Astrocyte of the hippocampus (primary cell): ENCODE data around the gene GRIPAP1.
A peak's percentile ranks its signal among the peaks of the same experiment; 100 is the strongest.
"Not testable (repeated sequence)": the region's sequence is repeated elsewhere in the genome, so short reads cannot be mapped to it uniquely, and the experiment has no call there.

Experiments
- DNase-seq: peaks from one replicate; pipeline ENCODE4 v3.0.0; 2011; ENCODE audit warnings: low read depth, low spot score

The GRIPAP1 gene

GRCh38 chrX:48996969-48997368 is 5.1 kb downstream of the GRIPAP1 start:
- no peak for DNase-seq

GRCh38 chrX:48992341-48992740 is 9.7 kb downstream of the GRIPAP1 start:
- no peak for DNase-seq

- no peak for DNase-seq
Observed at GRCh38 chrX:48989483-48989882, 12.6 kb downstream of the GRIPAP1 start.

GRCh38 chrX:48983896-48984295 is 18.2 kb downstream of the GRIPAP1 start:
- DNase-seq = no peak

DNA sequence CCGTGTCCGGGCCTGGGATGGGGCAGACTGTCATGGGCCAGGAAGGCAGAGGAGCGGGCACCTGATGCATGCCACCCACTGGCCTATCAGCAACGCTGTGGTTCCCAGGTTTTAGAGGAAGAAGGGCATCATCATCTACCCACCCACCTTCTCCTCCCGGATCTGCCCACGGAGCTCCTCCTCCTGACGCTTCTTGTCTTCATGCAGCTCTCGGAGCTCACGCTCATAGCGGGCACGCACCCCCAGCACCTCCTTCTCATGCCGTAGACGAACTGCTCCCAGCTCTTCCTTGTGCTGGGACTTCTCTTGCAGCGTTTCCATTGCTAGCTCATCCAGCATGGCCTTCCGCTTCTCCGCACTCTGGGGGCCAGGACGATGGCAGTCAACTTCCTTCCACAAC is 19.0 kb downstream of the GRIPAP1 start:
- no peak for DNase-seq

DNA sequence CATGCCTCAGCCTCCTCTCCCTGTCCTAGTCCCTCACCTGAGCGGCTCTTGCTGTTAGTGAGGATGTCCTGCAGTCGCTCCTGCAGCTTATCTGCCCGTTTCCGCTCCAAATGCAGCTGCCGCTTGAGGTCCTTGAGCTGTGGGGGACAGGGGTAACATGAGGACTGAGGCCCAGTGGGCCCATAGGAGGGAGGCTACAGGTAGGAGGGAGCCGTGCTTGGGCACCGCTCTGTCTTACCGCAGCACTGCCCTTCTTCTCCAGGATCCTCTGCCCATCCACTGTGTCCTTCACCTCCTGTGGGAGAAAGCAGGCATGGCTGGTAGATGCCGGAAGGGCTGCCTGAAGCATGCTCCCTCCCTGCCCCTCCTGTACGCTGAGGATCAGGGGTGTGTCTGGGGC is 20.9 kb downstream of the GRIPAP1 start:
- DNase-seq = no peak

GRCh38 chrX:48980341-48980740 is 21.7 kb downstream of the GRIPAP1 start:
- not testable (repeated sequence) for DNase-seq

GRCh38 chrX:48978226-48978625 is 23.8 kb downstream of the GRIPAP1 start:
- DNase-seq = no peak

GRCh38 chrX:48976086-48976485 is 26.0 kb downstream of the GRIPAP1 start:
- no peak for DNase-seq

- no peak for DNase-seq
Observed at GRCh38 chrX:48975541-48975940, 26.5 kb downstream of the GRIPAP1 start.

GRCh38 chrX:48975041-48975440 is 27.0 kb downstream of the GRIPAP1 start:
- DNase-seq = no peak

GRCh38 chrX:48974574-48974973 is 27.5 kb downstream of the GRIPAP1 start:
- no peak for DNase-seq

DNA sequence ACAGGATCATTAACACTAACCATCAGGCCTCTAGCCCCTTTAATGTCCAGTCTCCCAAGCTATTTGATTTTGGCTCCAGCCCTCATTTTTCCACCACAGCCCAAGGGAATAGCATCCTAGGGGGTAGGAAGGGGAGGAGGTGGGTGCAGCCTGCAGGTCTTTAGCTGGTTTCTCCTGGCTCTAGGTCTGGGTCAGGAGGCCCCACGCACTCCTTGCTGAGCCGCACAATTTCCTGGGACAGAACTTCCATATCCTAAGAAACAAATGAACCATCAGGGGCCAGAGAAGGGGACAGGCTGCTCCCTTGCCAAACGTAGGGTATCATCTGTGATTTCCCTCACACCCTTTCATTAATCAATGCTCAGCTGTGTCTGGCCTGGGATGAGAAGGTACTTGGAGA is 28.0 kb downstream of the GRIPAP1 start:
- DNase-seq = no peak

- DNase-seq = peak; percentile 59
Observed at GRCh38 chrX:48972220-48973164, 29.6 kb downstream of the GRIPAP1 start.

DNA sequence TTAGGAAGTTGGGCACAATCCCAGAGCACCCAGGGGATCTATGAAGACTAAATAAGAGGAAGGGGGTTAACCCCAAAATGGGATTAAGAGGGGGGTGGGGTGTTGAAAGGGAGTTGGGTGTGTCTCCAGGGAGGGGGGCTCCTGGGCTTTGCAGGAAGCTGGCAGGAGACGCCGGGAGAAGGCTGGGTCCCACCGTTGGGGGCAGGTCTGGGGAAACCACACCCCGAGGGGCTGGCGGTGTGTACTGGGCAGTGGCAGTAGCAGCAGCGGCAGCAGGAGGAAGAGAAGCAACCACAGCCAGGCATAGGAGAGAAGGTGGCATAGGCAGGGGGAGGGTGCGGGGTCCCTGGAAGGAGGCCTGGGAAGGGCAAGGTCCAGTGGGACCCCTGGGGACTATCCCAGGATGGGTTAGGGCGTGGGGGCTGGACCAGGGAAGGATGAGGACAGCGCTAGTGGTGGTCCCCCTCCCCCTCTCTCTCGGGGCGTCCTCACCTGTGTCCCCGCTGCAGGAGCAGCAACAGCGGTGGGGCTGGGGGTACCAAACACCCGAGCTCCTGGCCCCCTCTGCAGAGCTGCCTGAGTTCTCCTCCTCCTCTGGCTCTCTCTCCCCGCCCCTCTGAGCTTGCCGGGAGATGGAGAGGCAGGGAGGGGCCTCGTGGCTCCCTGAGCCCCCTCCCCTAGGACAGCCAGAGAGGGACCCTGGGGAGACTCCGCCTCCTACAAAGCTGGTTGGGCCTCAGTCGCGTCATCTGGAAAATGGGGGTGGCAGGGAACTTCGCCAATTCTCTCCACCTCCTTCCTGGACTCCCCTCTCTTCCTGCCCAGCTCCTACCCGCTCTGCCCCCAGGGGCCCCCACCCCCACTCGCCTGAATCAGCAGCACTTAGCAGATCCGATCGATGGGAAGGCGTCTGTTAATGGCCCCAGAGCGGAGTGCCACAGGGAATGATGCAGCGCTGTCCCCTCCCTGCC is 30.5 kb downstream of the GRIPAP1 start, which contains the start of gene KCND1:
Gene KCND1, minus strand, starts transcription at position 596 of the 971 bp plus-strand sequence. CDS start 1,573 bp downstream, outside the sequence.
- DNase-seq = peak; percentile 76

GRCh38 chrX:48969471-48969870 is 32.6 kb downstream of the GRIPAP1 start:
- DNase-seq = no peak

- DNase-seq = no peak
Observed at GRCh38 chrX:48968377-48968776, 33.7 kb downstream of the GRIPAP1 start.

DNA sequence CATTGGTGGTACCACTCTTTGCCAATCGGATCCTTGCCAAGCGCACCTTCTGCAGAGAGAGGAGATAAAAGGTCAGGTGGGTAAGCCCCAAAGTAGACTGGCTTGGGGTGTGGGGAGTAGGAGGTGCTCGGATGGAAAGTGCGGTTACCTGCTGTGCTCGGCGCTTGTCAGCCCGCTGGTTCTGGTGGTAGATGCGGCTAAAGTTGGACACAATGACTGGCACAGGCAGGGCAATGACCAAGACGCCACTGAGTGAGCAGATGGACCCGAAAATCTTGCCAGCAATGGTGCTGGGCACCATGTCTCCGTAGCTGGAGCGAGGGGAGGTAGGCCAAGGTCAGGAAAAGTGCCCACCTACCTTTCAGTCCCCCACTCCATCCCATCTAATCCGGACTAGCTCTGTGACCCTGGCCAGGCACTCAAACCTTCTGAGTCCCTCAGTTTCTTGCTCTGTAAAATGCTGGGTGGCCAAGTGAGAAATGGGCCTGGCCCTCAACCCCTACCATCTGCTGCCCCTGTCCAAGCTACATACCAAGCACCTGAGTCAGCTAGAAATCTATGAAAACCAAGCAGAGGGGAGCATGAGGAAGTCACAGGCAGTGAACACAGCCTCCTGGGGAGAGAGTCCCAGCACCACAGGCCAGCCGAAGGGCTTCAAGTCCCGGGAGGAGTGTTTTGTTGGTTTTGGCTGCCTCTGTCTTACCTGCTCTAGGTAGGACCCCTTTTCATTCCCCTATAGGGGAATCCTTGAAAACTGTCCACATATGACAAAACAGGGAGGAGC is 35.1 kb downstream of the GRIPAP1 start:
- peak; percentile 69 for DNase-seq

GRCh38 chrX:48965959-48966358 is 36.1 kb downstream of the GRIPAP1 start:
- DNase-seq = no peak

DNA sequence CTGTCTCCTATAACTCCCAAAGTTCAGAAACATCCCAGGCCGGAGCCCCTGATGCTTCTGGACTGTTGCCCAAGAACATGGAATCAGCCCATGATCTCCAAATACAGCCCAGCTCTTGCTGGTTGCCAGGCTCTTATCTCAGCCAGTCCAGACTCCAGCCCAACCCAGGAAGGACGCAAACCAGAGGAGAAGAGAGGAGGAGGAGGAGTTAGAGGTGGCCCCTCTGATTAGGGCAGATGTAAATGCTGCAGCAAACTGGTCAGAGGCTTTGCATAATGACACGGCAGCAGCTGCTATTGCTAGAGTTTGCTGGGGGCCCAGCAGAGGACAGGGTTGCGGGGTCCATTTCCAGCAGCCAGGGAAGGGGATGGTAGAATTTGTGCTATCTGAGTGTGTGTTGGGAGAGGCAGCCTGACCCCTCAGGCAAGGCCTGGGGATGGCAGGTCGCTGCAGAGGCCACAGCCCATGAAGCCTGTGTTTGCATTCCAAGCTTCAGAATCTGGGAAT is 40.4 kb downstream of the GRIPAP1 start:
- no peak for DNase-seq

DNA sequence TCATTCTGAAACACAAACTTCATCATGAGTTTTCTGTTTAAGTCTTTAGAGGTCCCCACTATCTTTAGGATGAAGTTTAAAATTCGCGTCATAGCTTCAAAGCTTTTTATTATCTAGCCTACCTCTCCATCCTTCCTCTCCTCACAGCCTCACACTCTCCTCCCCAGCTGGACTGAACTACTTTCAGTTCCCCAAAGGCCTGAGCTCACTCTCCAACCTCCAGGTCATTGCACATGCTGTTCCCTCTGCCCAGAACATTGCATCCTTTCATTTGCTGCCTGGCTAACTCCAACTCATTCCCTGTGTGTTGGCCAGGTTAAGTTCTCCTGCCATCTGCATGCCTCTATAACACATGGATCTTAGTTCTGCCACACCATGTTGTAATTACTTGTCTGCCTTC is 41.8 kb downstream of the GRIPAP1 start:
- DNase-seq = no peak
